Gastroesophageal sphincter (tissue), 3 donors: ENCODE data around the gene PIK3R1.

ENCODE experiments used
- EP300 ChIP-seq: sonication (generic); formaldehyde crosslinking; IDR thresholded peaks from one replicate; pipeline ENCODE4 v1.6.1; 2017; ENCODE audit warnings: antibody characterized with exemption, mild to moderate bottlenecking
- TF ChIP-seq, protein P1 (sequence below), 4 experiments: fragments of 200-600 bp in 2 of 4; fragments of 450-650 bp in 2 of 4; sonication (generic) in 1 of 4; IDR thresholded peaks; one replicate each; pipeline ENCODE4 v1.5.1; 2017 to 2019; ENCODE audit warnings: antibody characterized with exemption in 4 of 4, mild to moderate bottlenecking in 2 of 4, moderate library complexity in 2 of 4

DNA sequence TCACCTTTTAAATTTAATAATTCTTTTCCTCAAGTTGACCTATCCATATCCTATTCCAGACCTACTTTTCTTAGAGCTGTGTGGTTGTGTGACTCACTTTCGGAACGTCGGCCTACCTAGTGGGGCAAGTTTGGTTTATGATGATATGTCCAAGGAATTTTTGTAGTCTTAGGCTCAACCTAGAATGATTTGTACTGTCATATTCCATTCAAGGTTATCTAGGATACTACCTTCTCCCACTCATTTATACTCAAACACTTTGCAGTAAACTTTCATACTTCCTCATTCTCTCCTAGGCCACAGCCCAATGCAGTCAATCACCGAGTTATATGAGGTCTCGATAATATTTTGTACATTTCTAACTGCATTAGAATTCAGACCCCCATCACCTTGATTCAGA is 61.9 kb downstream of the PIK3R1 start:
- no peak for TF ChIP-seq EP300
- TF ChIP-seq, protein P1, sequence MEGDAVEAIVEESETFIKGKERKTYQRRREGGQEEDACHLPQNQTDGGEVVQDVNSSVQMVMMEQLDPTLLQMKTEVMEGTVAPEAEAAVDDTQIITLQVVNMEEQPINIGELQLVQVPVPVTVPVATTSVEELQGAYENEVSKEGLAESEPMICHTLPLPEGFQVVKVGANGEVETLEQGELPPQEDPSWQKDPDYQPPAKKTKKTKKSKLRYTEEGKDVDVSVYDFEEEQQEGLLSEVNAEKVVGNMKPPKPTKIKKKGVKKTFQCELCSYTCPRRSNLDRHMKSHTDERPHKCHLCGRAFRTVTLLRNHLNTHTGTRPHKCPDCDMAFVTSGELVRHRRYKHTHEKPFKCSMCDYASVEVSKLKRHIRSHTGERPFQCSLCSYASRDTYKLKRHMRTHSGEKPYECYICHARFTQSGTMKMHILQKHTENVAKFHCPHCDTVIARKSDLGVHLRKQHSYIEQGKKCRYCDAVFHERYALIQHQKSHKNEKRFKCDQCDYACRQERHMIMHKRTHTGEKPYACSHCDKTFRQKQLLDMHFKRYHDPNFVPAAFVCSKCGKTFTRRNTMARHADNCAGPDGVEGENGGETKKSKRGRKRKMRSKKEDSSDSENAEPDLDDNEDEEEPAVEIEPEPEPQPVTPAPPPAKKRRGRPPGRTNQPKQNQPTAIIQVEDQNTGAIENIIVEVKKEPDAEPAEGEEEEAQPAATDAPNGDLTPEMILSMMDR (IDR thresholded peaks at IDR 0.05): no peak
